ENCODE measurements around the gene STK11.

The STK11 gene

DNA sequence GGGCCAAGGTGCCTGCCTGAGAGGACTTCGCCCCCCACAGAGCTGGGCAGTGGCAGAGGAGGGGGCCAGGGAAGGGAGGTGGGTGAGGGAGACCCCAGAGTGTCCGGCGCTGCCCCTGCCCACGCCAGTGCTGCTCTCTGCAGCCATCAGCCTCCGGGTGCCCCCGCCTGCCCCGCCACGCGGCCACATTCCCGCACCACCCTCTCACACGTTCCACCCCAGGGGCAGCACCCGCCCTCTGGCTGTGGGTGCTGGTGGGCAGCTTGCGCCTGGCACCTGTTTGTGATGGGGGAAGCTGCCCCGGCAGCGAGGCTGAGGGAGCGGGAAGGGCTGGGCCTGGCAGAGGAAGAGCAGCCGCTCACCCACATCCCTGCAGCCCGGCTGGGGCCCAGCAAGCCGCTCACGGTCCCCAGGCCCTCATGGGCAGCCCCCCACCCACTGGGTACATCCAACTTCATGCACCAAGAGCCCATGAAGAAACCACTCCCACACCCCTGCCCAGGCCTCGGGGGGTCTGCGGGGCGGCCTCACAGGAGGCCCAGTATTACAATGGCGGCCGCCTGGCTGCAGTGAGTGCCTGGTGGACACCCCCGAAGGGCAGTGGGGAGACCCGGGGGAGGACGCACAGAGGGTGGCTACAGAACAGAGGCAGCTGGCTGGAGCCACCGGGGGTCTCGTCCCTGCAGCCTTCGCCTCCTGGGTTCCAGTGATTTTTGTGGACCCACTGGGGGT is 45.5 kb upstream of the STK11 start:
- TF ChIP-seq, protein P1, sequence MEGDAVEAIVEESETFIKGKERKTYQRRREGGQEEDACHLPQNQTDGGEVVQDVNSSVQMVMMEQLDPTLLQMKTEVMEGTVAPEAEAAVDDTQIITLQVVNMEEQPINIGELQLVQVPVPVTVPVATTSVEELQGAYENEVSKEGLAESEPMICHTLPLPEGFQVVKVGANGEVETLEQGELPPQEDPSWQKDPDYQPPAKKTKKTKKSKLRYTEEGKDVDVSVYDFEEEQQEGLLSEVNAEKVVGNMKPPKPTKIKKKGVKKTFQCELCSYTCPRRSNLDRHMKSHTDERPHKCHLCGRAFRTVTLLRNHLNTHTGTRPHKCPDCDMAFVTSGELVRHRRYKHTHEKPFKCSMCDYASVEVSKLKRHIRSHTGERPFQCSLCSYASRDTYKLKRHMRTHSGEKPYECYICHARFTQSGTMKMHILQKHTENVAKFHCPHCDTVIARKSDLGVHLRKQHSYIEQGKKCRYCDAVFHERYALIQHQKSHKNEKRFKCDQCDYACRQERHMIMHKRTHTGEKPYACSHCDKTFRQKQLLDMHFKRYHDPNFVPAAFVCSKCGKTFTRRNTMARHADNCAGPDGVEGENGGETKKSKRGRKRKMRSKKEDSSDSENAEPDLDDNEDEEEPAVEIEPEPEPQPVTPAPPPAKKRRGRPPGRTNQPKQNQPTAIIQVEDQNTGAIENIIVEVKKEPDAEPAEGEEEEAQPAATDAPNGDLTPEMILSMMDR (IDR thresholded peaks at IDR 0.05; ENCODE audit: low read depth, low read length, missing control alignments) = no peak
- no peak overlapping the region for H3K4me3 ChIP-seq (ENCODE audit: low read depth, low read length)
- DNase-seq (ENCODE audit: low read depth) = no peak

DNA sequence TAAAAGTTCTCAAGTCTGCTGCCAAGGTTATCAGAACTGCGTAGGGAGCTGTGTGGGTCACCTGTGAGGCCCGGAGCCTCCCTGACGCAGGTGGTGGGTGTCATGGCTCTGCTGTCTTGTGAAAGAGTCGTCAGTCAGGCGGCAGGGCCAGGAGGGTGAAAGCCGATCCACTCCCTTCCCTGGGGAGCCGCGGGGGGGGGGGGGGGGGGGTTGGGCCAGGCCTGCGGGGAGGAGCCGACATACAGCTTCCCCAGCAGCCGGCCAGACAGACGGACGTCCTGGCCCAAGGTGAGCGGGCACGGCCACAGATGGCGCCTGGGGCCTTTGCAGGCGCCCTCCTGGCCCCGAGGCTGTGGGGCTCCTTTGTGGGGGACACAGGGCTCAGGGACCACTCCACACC is 43.9 kb upstream of the STK11 start:
- DNase-seq (ENCODE audit: low read depth) = no peak
- TF ChIP-seq, protein P1 (IDR thresholded peaks at IDR 0.05; ENCODE audit: low read depth, low read length, missing control alignments) = no peak
- H3K4me3 ChIP-seq (ENCODE audit: low read depth, low read length) = no peak overlapping the region

DNA sequence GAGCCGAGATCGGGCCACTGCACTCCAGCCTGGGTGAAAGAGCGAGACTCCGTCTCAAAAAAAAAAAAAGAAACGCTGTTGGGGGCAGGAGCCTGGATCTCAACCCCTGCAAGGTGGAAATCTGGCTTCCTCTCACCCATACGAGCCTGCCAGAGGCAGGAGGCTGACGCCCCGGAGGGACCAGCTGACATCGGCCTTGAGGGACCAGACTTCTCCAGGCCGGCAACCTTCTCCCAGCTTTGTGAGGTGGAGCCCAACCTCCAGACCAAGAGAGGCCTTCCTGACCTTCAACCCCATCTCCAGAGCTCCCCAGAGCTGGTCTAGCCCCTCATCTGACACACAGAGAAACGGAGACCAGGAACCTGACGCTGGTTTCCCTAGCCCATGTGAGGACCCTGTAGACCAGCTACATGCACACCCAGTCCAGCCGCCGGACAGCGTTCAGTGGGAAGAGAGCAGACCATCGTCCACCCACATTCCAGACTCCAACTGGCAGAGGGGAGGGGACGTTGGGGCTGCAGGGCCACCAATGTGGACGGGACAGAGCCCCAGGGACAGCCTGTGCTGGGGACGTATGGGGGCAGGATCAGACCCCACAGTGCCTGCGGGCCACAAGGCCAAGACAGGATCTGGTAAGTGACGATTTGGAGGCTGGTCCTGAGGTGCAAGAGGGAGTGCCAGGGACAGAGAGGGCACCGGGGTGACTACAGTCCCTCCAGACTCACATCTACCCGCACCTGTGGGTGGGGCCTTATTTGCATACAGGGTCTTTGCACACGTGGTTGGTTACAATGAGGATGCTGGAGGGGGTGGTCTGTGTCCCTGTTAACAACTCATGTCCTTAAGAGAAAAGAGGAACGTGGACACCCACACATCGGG is 42.9 kb upstream of the STK11 start:
- H3K4me3 ChIP-seq (ENCODE audit: low read depth, low read length) = no peak overlapping the region
- TF ChIP-seq, protein P1 (IDR thresholded peaks at IDR 0.05; ENCODE audit: low read depth, low read length, missing control alignments) = no peak
- no peak for DNase-seq (ENCODE audit: low read depth)

DNA sequence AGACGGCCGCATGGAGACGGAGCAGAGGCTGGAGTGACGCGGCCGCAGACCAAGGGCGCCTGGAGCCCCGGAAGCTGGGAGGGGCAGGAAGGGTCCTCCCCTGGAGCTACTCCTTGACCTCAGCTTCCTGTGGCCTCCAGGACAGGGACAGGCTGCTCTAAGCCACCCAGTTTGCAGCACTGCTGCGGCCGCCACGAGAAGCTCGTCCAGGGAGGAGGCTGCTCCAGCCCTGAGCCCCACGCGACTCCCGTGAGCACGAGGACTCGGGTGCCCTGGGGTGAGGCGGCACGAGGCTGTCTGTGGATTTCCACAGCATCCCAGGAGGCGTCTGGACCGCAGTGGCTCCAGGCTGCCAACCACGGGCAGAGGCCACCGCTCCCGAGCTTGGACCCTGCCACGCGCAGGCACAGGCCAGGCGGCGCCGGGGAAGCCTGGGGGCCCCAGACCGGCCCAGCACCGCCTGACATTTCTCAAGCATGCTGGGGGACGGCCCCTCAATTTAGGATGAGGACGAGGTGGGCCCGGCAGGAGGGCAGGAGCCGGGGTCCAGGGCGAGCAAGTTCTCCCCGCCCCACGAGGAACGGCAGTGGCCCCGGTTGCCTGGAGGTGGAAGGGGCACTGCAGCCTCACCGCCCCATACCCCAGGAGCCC is 42.2 kb upstream of the STK11 start:
- no peak for DNase-seq (ENCODE audit: low read depth)
- TF ChIP-seq, protein P1 (IDR thresholded peaks at IDR 0.05; ENCODE audit: low read depth, low read length, missing control alignments) = no peak
- no peak overlapping the region for H3K4me3 ChIP-seq (ENCODE audit: low read depth, low read length)

DNA sequence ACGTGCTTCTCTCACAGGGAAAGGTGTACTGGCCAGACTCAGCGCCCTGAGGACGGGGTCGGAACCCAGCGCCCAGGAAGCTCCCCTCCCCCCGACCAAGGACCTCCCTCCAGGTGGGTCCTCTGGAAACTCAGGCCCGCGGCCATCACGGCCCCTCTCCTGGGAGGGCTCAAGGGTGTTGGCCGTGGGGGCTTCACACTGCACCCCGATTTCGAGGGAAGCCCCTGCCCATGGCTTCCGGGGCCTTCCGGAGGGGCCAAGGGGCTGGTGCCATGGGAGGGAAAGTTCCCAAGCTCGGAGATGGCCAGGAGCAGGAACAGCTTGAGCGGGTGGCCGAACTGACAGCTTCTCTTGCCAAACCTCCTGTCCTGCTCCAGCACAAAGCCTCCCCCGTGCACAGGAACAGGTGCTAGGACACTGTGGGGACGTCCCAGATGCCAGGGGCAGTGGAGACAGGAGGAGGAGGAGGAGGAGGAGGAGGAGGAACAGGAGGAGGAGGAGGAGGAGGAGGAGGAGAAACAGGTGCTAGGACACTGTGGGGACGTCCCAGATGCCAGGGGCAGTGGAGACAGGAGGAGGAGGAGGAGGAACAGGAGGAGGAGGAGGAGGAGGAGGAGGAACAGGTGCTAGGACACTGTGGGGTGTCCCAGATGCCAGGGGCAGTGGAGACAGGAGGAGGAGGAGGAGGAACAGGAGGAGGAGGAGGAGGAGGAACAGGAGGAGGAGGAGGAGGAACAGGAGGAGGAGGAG is 41.5 kb upstream of the STK11 start:
- DNase-seq (ENCODE audit: low read depth) = no peak
- TF ChIP-seq, protein P1 (IDR thresholded peaks at IDR 0.05; ENCODE audit: low read depth, low read length, missing control alignments) = no peak
- no peak overlapping the region for H3K4me3 ChIP-seq (ENCODE audit: low read depth, low read length)

DNA sequence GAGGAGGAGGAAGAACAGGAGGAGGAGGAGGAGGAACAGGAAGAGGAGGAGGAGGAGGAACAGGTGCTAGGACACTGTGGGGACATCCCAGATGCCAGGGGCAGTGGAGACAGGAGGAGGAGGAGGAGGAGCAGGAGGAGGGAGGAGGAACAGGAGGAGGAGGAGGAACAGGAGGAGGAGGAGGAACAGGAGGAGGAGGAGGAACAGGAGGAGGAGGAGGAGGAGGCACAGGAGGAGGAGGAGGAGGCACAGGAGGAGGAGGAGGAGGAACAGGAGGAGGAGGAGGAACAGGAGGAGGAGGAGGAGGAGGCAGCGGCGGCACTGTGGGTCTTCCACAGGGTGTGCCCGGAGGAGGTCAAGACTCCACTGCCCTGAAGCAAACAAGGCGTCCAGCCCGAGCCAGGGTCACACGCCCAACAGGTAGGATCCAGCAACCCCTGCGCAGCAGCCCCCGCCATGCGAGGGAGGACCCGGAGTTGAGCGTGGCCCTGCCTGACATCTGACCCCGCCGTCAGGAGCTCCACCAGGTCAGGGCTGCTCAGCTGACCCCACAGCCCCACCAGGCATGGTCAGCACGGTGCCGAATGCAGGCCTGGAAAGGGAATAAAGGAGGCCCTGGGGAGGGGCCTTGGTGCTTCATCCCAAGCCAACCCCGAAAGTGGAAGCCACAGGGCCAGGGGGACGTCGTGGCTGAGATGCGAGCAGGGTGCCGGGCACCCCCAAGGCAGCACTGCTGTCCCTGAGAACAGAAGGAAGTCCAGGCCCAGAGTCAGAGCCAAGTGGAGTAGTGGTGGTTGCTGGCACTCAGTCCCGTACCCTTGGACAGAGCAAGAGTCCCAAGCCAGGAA is 40.7 kb upstream of the STK11 start:
- no peak overlapping the region for H3K4me3 ChIP-seq (ENCODE audit: low read depth, low read length)
- TF ChIP-seq, protein P1 (IDR thresholded peaks at IDR 0.05; ENCODE audit: low read depth, low read length, missing control alignments) = no peak
- DNase-seq (ENCODE audit: low read depth) = no peak

Data from GM12864 (cell line).